ENCODE measurements around the gene OR56A4. TPM values are rescaled to one million over a fixed set of nuclear protein-coding genes. Genes with fewer than 3 reads are reported as not detected.
"Not testable (repeated sequence)": the region's sequence is repeated elsewhere in the genome, so short reads cannot be mapped to it uniquely, and the experiment has no call there.

Gene OR56A4
- total RNA-seq, 1 donor from 2014 or later = not detected

DNA sequence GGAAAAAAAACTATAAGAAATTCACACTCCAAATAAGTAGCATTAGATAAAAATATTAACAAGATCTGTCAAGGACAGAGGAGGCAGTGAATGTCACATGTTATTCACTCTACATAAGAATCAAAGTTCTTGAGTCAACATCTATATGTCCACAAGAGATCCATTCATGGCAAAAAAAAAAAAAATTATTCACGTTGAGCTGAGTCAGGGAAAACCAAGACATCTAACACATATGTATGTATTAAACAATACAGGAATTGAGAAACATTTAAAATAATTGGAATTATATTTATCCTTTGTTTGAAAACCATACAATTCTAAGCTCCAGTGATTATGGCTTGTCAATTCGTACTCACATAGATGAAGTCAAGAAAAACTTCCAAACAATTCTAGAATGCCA is 39.8 kb downstream of the OR56A4 start:
- ATAC-seq = no peak
- intact Hi-C loops (cut with DNase I) = no loop called here
- H3K4me1 ChIP-seq = no peaks in the 10 kb centered on the region
- TF ChIP-seq, protein P1, sequence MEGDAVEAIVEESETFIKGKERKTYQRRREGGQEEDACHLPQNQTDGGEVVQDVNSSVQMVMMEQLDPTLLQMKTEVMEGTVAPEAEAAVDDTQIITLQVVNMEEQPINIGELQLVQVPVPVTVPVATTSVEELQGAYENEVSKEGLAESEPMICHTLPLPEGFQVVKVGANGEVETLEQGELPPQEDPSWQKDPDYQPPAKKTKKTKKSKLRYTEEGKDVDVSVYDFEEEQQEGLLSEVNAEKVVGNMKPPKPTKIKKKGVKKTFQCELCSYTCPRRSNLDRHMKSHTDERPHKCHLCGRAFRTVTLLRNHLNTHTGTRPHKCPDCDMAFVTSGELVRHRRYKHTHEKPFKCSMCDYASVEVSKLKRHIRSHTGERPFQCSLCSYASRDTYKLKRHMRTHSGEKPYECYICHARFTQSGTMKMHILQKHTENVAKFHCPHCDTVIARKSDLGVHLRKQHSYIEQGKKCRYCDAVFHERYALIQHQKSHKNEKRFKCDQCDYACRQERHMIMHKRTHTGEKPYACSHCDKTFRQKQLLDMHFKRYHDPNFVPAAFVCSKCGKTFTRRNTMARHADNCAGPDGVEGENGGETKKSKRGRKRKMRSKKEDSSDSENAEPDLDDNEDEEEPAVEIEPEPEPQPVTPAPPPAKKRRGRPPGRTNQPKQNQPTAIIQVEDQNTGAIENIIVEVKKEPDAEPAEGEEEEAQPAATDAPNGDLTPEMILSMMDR (IDR thresholded peaks at IDR 0.05) = no peak
- no peaks in the 10 kb centered on the region for H3K27me3 ChIP-seq (ENCODE audit: low read depth)
- peaks cover 5% of the 10 kb centered on the region for H3K9me3 ChIP-seq
- no peak overlapping the region for H3K4me3 ChIP-seq
- no peak overlapping the region for H3K27ac ChIP-seq
- no peak for DNase-seq
- H3K36me3 ChIP-seq = no peaks in the 10 kb centered on the region

DNA sequence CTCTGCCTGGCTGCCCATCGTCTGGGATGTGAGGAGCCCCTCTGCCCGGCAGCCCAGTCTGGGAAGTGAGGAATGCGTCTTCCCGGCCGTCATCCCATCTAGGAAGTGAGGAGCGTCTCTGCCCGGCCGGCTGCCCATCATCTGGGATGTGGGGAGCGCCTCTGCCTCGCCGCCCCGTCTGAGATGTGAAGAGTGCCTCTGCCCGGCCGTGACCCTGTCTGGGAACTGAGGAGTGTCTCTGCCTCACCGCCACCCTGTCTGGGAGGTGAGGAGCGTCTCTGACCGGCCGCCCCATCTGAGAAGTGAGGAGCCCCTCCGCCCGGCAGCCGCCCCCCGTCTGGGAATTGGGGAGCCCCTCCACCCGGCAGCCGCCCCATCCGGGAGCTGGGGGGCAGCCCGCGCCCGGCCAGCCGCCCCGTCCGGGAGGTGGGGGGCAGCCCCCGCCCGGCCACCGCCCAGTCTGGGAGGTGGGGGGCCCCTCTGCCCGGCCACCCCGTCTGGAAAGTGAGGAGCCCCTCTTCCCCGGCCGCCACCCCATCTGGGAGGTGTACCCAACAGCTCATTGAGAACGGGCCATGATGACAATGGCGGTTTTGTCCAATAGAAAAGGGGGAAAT is 45.9 kb downstream of the OR56A4 start:
- intact Hi-C loops (cut with DNase I); H3K4me3 ChIP-seq; ATAC-seq; H3K27me3 ChIP-seq (ENCODE audit: low read depth); H3K4me1 ChIP-seq; DNase-seq; H3K36me3 ChIP-seq; H3K9me3 ChIP-seq; H3K27ac ChIP-seq: not testable (repeated sequence)

- DNase-seq (no peak), ATAC-seq (no peak)
- Histone ChIP-seq H3K27ac (no peak overlapping the region), H3K27me3 (ENCODE audit: low read depth) (no peaks in the 10 kb centered on the region), H3K9me3 (no peaks in the 10 kb centered on the region), H3K4me1 (no peaks in the 10 kb centered on the region), H3K36me3 (no peaks in the 10 kb centered on the region), H3K4me3 (no peak overlapping the region)
- TF ChIP-seq, protein P1 (IDR thresholded peaks at IDR 0.05) = no peak
- intact Hi-C loops (cut with DNase I) = no loop called here
These were observed 51.2 kb downstream of the OR56A4 start for GRCh38 chr11:5955586-5955985.

Other genes with a start within 250 kb of the OR56A4 start
- gene OR52N5, start 223.6 kb downstream of the OR56A4 start, total RNA-seq = not detected
- gene OR52N1, start 215.7 kb downstream of the OR56A4 start, total RNA-seq = not detected
- not detected for gene OR52N2, start 198.0 kb downstream of the OR56A4 start, total RNA-seq
- gene OR52E6, start 165.0 kb downstream of the OR56A4 start, total RNA-seq = not detected
- gene OR52E8, start 149.3 kb downstream of the OR56A4 start, total RNA-seq = not detected
- not detected for gene OR52E4, start 126.3 kb downstream of the OR56A4 start, total RNA-seq
- gene OR52E5, start 113.7 kb downstream of the OR56A4 start, total RNA-seq = not detected
- gene OR56A3, start 64.7 kb downstream of the OR56A4 start, total RNA-seq = not detected
- gene OR56A5, start 38.5 kb downstream of the OR56A4 start, total RNA-seq = not detected
- not detected for gene OR52L1, start 20.0 kb downstream of the OR56A4 start, total RNA-seq
- not detected for gene OR56A1, start 23.8 kb upstream of the OR56A4 start, total RNA-seq
- gene OR56B4, start 100.7 kb upstream of the OR56A4 start, total RNA-seq = not detected
- gene OR52B2, start 163.4 kb upstream of the OR56A4 start, total RNA-seq = not detected
- not detected for gene OR52W1, start 192.3 kb upstream of the OR56A4 start, total RNA-seq
- gene C11orf42, start 198.6 kb upstream of the OR56A4 start, total RNA-seq = not detected
- 37.1 TPM for gene FHIP1B, start 227.7 kb upstream of the OR56A4 start, total RNA-seq
- 3.8 TPM for gene CNGA4, start 232.1 kb upstream of the OR56A4 start, total RNA-seq